ENCODE results near the gene AATK.

Gene AATK

GRCh38 chr17:81196505-81197408 is 30.7 kb upstream of the AATK start:
- DNase-seq (ENCODE audit: low spot score) = no peak

DNA sequence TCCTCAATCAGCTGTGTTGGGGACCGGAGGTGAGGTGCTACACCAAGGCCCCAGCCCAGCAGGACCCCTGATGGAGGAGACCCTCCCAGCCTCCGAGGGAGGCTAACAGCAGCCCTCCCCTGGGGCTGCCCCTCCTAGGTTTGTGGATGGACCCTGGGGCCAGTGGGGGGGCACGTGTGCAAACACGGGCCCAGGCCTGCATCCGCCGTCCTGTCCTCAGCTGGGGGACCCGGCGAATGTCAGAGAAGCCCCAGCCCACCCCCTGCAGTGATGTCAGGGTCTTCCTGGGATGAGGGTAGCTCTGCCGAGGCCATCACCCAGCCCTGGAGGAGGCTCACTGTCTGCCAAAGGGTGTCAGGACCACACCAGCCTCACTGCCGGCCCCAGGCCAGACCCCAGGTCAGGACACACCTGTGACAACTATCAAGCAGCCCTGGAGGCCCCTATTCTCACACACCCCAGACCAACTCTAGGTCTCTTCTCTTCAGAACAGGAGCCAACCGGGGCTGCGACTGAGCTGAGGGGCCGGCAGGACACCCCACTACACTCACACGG is 30.0 kb upstream of the AATK start:
- no peak for DNase-seq (ENCODE audit: low spot score)

DNA sequence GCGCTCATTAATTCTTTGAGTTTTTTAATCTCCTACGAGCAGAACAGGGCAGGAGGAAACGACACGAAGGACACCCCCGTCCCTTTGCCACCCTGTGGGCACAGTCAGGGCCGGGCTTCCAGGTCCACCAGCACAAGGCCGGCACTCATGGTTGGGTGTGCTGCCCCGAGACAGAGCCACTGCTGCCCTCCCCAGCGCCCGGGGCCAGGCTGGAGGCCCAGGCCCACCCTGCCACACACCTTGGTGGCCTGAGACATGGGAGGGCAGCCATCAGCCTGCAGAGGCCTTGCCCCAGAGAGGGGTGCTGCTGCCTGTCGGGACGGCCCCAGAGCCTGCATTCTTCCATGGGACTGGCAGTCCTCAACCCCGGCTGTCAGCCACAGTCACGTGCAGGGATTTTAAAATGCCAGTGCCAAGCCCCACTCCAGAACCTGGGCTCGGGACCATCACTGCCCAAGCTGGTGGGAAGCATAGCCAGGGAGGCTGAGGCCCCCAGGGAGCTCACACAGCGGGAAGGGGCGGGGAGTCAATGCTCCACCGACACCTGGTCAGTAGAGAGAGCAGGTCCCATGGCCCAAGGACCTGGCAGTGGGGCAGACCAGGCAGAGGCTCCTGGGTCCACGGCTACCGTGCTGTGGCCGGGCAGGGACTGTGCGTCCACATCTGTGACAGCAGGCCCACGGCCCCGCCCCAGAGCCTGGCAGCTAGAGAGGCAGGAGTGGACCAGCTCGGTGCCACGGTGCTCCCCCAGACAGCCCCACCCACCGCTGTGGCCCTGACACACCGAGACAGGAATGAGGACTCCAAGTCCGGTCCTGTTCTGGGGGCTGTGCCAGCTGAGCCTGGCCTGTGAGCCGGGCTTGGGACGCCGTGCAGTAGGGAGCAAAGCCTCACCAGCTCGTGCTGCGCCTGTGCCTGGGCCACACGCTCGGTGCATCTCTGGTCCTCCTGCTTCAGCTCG is 29.2 kb upstream of the AATK start:
- DNase-seq (ENCODE audit: low spot score) = no peak

- no peak for DNase-seq (ENCODE audit: low spot score)
Measured at GRCh38 chr17:81194225-81194760, 28.3 kb upstream of the AATK start.

DNA sequence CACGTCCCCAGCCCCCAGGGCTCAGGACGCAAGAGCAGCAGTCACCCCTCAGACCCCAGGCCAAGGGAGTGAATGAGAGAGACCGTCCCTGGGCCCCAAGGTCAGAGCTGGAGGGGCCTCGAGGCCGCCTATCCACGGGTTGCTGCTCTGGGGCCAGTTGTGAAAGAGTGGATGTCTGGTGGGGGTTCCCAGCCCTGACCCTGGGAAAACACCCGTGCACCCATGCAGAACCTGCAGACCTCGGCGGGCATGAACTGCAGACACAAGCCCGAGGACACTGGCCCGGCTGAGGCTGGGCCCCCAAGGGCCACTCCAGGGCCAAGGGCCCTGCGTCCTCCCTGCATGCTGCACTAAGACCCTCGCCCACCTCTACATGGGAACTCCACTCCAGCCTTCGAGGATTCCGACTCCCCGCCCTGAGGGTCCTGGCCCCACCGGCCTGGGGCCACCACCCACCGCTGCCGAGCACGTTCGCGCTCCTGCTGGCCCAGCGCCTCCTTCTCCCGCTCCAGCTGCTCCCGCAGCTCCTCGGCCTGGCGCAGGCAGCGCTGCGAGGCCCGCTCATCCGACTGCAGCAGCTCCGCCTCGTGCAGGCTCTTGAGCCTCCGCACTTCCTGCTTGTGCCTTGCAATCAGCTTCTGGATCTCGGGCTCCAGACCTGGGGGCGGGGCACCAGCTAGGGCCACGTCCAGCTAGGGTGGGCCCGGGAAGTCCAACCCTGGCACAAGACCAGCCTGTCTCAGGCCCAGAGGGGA is 27.6 kb upstream of the AATK start:
- no peak for DNase-seq (ENCODE audit: low spot score)

GRCh38 chr17:81193051-81193410 is 27.0 kb upstream of the AATK start:
- DNase-seq (ENCODE audit: low spot score) = no peak

GRCh38 chr17:81192386-81193050 is 26.5 kb upstream of the AATK start:
- DNase-seq (ENCODE audit: low spot score) = no peak

- no peak for DNase-seq (ENCODE audit: low spot score)
Measured at GRCh38 chr17:81191646-81192045, 25.6 kb upstream of the AATK start.

DNA sequence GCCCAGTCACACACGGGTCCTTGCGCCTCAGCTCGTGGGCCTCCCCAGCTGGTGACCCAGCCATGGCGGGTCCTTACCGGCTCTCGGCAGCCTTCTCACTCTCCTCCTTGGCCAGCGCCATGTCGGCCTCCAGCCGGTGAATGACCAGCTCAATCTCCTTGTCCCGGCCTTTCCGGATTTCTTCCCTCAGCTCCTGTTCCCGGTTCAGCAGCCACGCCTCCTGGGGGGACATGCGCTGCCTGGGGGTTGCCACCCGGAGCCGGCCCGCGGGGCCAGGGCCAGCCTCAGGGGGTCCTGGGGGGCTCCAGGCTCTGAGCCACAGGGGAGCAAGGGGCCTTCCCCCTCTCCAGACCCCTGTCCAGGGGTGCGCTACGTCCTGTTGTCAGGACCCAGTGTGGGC is 25.1 kb upstream of the AATK start:
- no peak for DNase-seq (ENCODE audit: low spot score)

- DNase-seq (ENCODE audit: low spot score) = no peak
Measured at GRCh38 chr17:81190591-81190990, 24.6 kb upstream of the AATK start.

DNA sequence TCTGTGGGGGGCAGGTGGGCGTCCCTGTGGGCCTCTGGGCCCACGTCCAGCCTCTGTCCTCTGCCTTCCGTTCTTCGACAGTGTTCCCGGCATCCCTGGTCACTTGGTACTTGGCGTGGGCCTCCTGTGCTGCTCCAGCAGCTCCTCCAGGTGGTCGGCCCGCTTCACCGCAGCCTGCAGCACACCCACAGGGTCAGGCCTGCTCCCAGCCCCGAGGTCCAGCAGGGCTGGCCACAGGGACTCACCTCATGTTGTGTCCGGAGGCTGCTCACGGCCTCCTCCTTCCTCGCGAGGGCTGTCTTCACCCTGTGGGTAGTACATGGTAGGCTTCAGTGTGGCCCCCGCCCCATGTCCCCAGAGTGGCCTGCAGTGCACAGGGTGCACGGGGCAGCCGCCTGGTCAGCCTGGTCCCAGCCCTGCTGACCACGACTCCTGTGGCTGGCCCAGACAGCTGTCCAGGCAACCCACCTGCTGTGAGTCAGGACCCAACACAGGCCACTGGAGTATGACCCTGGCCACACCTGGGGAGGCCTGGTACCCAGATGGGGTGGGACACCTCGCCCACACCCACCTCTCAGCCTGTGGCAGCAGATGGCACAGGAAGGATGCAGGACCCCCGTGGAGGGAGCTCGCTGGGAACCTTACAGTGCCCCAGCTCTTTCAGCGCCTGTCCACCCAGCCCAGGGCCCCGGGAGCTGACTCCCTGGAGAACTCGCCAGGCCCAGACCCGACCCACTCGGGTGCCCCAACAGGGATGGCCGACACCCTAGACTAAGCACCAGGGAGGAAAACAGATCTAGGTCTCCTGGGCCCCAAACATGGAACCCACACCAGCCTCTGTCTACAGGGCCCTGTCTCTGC is 23.9 kb upstream of the AATK start:
- DNase-seq (ENCODE audit: low spot score) = no peak

DNA sequence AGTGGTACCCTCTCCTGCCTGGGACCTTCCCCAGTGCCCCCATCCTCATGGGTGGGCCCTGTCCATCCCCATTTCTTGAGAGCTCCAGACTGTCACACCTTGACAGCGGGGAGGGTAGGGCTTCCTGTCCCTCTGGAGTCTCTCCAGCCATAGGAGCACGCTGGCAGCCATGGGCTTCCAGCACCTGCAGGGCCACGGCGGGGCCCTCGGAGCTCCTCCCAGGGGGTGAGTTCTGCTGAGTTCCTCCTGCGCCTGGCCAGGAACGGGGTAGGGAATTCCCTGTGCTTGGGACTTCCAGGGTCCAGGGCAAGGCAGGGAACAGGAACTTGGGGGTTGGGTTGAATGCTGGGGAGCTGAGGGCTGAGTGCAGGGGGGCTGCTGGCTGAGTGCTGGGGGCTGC is 23.0 kb upstream of the AATK start:
- no peak for DNase-seq (ENCODE audit: low spot score)

DNA sequence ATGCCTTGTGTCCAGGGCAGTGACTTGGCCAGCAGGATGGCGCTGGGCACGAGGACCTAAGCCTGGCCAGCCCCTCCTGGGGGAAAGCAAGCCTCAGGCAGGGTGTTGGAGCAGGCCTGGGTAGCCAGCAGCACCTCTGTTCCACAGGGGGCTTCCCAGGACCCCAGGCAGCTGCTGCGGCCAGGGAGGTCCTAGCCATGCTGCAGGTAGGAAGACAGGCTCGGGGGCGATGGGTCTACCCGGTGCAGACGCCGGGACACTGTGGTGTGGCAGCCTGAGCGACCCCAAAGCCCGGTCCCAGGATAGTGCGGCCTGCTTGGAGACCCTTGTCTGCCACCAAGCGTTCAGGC is 22.4 kb upstream of the AATK start:
- DNase-seq (ENCODE audit: low spot score) = no peak

- no peak for DNase-seq (ENCODE audit: low spot score)
Measured at GRCh38 chr17:81187586-81188490, 21.8 kb upstream of the AATK start.

DNA sequence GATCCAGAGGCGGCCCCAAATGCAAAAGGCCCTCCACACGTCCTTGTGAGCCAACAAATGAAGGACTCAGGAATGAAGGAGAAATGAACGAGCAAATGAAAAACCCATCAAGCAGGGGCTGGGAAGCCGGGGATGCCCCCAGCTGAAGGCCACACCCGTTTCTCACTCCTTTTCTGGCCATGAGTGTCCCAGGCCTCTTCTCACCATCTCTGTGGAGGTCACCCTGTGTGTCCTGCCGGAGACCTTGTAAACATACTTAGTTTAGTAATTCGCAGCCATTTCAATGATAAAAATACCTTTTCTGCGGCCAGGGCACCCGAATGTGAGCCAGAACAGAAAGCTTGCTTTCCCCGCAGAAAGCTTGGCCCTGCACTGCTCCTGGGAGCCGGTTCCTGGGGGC is 21.1 kb upstream of the AATK start:
- DNase-seq (ENCODE audit: low spot score) = no peak

DNA sequence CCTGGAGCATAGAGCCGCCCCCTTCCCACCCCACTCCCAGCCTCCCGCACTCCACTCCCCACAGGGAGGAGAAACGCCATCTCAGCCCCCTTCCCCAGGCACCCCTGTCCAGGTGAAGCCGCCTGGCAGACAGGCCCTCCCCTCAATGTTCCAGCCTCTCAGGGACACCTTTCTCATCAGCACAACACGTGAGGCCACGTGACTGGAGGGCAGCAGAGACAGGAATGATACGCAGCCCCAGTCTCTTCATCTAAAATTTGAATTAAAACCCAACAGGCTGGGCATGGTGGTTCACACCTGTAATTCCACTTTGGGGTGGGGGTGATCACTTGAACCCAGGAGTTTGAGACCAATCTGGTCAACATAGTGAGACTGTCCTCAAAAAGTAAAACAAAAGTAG is 20.2 kb upstream of the AATK start:
- DNase-seq (ENCODE audit: low spot score) = no peak

DNA sequence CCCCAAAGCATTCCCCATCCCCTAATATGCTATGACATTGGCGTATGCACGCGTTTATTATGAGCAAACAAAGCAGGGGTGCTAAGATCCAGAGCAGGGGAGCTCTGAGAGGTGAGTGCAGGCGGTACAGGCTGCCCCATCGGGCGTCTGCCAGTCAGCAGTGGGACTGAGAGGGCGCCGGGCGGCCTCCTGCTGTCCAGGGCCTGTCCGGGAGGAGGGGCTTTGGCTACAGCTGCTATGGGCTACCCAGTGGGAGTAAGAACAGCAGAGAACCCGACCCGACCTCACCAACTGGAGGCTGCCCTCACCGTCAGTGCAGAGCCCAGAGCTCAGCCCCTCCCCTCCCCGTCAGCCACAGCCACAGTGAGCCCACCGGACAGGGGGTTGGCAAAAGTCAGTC is 18.5 kb upstream of the AATK start:
- no peak for DNase-seq (ENCODE audit: low spot score)

- no peak for DNase-seq (ENCODE audit: low spot score)
Measured at GRCh38 chr17:81183807-81184206, 17.8 kb upstream of the AATK start.

DNA sequence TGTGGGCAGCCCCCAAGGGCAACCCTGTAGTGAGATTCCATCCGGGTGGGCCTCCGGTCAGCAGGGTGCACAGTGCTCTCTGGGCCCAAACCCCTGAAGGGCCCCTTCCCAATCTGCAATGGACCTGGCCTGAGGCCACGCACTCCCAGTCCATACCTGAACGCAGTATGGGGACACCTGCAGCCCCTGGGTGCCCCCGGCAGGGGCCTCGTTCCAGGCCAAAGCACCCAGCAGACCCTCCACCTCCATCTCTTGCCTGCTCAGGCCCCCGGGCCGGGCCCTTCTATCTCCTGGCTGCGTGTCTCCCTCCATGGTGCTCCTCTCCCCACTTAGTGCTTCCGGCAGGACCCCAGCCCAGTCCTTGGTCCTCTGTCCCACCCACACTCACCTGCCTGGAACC is 17.3 kb upstream of the AATK start:
- no peak for DNase-seq (ENCODE audit: low spot score)
